ENCODE measurements around the gene PHLPP1. TPM values are rescaled to one million over a fixed set of nuclear protein-coding genes. Genes with fewer than 3 reads are reported as not detected.
"Not testable (repeated sequence)": the region's sequence is repeated elsewhere in the genome, so short reads cannot be mapped to it uniquely, and the experiment has no call there.

Gene PHLPP1
- total RNA-seq, 3 donors from 2014 or later = 9.8 to 19.9 (median 15.4) TPM

GRCh38 chr18:62737241-62737873 lies 22.0 kb downstream of the PHLPP1 start:
- H3K36me3 ChIP-seq = no peaks in the 10 kb centered on the region
- peaks cover 0 to 3% of the 10 kb centered on the region in 2 donors for H3K9me3 ChIP-seq
- no peaks in the 10 kb centered on the region for H3K27me3 ChIP-seq
- intact Hi-C loops (cut with DNase I; ENCODE audit: low total_unique reads) = no loop called here
- no peaks in the 10 kb centered on the region for H3K4me1 ChIP-seq
- DNase-seq (ENCODE audit: low spot score in 2 of 2) = no peak
- no peak overlapping the region for H3K4me3 ChIP-seq
- TF ChIP-seq CTCF (IDR thresholded peaks at IDR 0.05) (no peak), POLR2AphosphoS5 (IDR thresholded peaks at IDR 0.05) (no peak), POLR2A (IDR thresholded peaks at IDR 0.05) (no peak)
- no peak overlapping the region for H3K27ac ChIP-seq

GRCh38 chr18:62738639-62739038 lies 23.3 kb downstream of the PHLPP1 start:
- no peak for DNase-seq (ENCODE audit: low spot score in 2 of 2)
- H3K4me1 ChIP-seq = no peaks in the 10 kb centered on the region
- H3K9me3 ChIP-seq = no peaks in the 10 kb centered on the region
- H3K36me3 ChIP-seq = no peaks in the 10 kb centered on the region
- no peaks in the 10 kb centered on the region for H3K27me3 ChIP-seq
- H3K27ac ChIP-seq = no peak overlapping the region
- TF ChIP-seq CTCF (IDR thresholded peaks at IDR 0.05) (no peak), POLR2AphosphoS5 (IDR thresholded peaks at IDR 0.05) (no peak), POLR2A (IDR thresholded peaks at IDR 0.05) (no peak)
- H3K4me3 ChIP-seq = no peak overlapping the region
- intact Hi-C loops (cut with DNase I; ENCODE audit: low total_unique reads) = no loop called here

- no peak overlapping the region for H3K27ac ChIP-seq
- no peaks in the 10 kb centered on the region for H3K27me3 ChIP-seq
- H3K4me3 ChIP-seq = no peak overlapping the region
- no peaks in the 10 kb centered on the region for H3K9me3 ChIP-seq
- DNase-seq (ENCODE audit: low spot score in 2 of 2) = no peak
- no peaks in the 10 kb centered on the region for H3K36me3 ChIP-seq
- TF ChIP-seq POLR2A (IDR thresholded peaks at IDR 0.05) (no peak), CTCF (IDR thresholded peaks at IDR 0.05) (no peak), POLR2AphosphoS5 (IDR thresholded peaks at IDR 0.05) (no peak)
- intact Hi-C loops (cut with DNase I; ENCODE audit: low total_unique reads) = no loop called here
- no peaks in the 10 kb centered on the region for H3K4me1 ChIP-seq
Measured at GRCh38 chr18:62739911-62740310, 24.6 kb downstream of the PHLPP1 start.

- DNase-seq (ENCODE audit: low spot score in 2 of 2); H3K4me3 ChIP-seq; intact Hi-C loops (cut with DNase I; ENCODE audit: low total_unique reads); H3K27me3 ChIP-seq; H3K36me3 ChIP-seq; H3K9me3 ChIP-seq; H3K4me1 ChIP-seq: not testable (repeated sequence)
- H3K27ac ChIP-seq = peak overlapping the region in 1 of 2 donors; percentile 57
Measured at GRCh38 chr18:62740650-62741049, 25.3 kb downstream of the PHLPP1 start.

- no peak for DNase-seq (ENCODE audit: low spot score in 2 of 2)
- H3K4me3 ChIP-seq = no peak overlapping the region
- no peaks in the 10 kb centered on the region for H3K4me1 ChIP-seq
- no peaks in the 10 kb centered on the region for H3K36me3 ChIP-seq
- intact Hi-C loops (cut with DNase I; ENCODE audit: low total_unique reads) = no loop called here
- H3K27me3 ChIP-seq = no peaks in the 10 kb centered on the region
- no peaks in the 10 kb centered on the region for H3K9me3 ChIP-seq
- no peak for TF ChIP-seq POLR2AphosphoS5 (IDR thresholded peaks at IDR 0.05)
- TF ChIP-seq CTCF (IDR thresholded peaks at IDR 0.05) = no peak
- no peak for TF ChIP-seq POLR2A (IDR thresholded peaks at IDR 0.05)
- H3K27ac ChIP-seq = peak overlapping the region in 1 of 2 donors; percentile 57
Measured at GRCh38 chr18:62741118-62741566, 25.8 kb downstream of the PHLPP1 start.
